GM18951 (cell line): ENCODE measurements around the gene SCP2.
"Not testable (repeated sequence)": the region's sequence is repeated elsewhere in the genome, so short reads cannot be mapped to it uniquely, and the experiment has no call there.

Experiments used
- POLR2A ChIP-seq: IDR thresholded peaks from 4 replicates; pipeline ENCODE4 v1.6.1; 2011; ENCODE audit warnings: mild to moderate bottlenecking; ENCODE audit not compliant: insufficient read length, insufficient read depth; ENCODE audit errors: extremely low read depth
- in situ Hi-C: fragments of 300-500 bp; cut with MboI; formaldehyde crosslinking; loops from one replicate; pipeline ENCODE4 v1.12.0; 2022; ENCODE audit warnings: low sequenced_read_pairs, mixed read lengths, inconsistent platforms; ENCODE audit not compliant: unreplicated experiment

The SCP2 gene

DNA sequence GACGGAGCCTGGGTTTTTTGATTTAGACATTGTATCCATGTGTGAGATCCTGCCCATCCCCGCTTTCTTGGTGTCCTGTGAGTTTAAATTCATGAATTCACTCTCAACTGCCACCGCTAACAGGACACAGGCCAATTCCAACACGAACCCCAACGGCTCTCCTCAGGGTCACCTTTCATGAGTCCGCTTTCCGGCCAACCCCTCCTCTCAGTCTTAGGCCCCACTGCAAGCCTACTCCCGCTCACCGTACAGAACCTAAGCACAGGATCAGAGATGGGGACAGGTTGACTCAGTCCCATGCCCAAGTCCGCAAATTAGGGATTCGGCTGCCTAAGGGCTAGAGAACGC is 238 bp upstream of the SCP2 start:
- no peak for TF ChIP-seq POLR2A
- in situ Hi-C loops = no loop called here

GRCh38 chr1:52928015-52928404 is 934 bp downstream of the SCP2 start:
- in situ Hi-C loops = no loop called here
- no peak for TF ChIP-seq POLR2A

GRCh38 chr1:52929019-52929418 is 1.9 kb downstream of the SCP2 start:
- TF ChIP-seq POLR2A = no peak
- in situ Hi-C loops = no loop called here

GRCh38 chr1:52937433-52938182 is 10.5 kb downstream of the SCP2 start:
- TF ChIP-seq POLR2A = no peak

DNA sequence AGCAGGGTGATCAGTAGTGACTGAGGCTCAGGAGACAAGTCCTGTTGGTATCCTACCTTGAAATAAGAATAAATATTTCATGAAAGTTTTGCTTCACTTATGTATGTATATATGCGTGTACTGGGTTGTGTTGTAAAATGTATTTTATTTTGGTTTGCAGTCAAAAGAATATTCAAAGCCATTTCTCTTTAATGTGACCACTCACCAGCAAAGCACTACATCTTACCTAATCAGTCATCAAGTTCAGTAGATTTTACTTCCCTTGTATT is 11.0 kb downstream of the SCP2 start:
- TF ChIP-seq POLR2A = no peak
- in situ Hi-C loops = no loop called here

More at GRCh38 chr1:52937433-52938182, 10.5 kb downstream of the SCP2 start:
- in situ Hi-C loops = no loop called here

DNA sequence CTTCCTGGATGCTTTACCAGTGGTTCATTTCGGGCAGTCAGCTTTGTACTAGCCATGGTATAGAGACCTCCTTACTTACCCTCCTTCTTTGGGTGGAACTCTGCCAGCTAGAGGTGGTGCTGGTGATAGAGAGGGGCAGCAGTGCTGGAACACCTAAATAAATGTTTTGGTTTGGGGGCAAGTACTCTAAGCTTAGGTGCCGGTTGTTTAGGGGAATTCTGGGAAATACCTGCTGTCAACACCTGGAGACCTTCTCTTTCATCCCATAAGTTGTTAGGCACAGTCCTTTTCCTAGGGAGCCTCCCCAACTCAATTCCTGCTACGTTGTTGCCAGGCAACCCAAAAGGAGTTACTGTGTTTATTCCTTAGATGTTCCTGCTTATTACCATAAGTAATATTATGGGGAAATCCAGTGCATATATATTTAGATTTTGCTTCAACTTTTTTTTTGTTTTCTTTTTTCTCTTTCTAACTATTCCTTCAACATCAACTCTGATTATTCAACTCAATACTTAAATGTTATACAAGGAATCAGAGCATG is 16.9 kb downstream of the SCP2 start:
- in situ Hi-C loops = no loop called here
- no peak for TF ChIP-seq POLR2A

DNA sequence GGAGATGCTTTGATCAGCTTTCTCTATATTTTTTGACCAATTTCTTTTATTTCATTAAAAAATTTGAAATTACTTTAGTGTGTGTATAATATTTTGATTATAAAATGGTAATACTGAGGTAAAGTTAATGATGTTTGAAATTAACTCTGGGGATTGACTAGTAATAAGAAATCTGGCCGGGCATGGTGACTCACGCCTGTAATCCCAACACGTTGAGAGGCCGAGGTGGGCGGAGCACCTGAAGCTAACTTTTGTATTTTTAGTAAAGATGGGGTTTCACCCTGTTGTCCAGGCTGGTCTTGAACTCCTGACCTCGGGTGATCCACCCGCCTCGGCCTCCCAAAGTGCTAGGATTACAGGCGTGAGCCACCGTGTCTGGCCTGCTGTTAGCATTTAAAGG is 17.5 kb downstream of the SCP2 start:
- TF ChIP-seq POLR2A = no peak
- in situ Hi-C loops = no loop called here

- in situ Hi-C loops = no loop called here
- TF ChIP-seq POLR2A = no peak
These were observed 20.4 kb downstream of the SCP2 start for GRCh38 chr1:52947490-52947889.

- in situ Hi-C loops = not testable (repeated sequence)
These were observed 22.5 kb downstream of the SCP2 start for GRCh38 chr1:52949602-52950001.

- in situ Hi-C loops = no loop called here
- no peak for TF ChIP-seq POLR2A
These were observed 25.0 kb downstream of the SCP2 start for GRCh38 chr1:52952112-52952511.

- in situ Hi-C loops = no loop called here
- no peak for TF ChIP-seq POLR2A
These were observed 28.3 kb downstream of the SCP2 start for GRCh38 chr1:52955129-52955970.

DNA sequence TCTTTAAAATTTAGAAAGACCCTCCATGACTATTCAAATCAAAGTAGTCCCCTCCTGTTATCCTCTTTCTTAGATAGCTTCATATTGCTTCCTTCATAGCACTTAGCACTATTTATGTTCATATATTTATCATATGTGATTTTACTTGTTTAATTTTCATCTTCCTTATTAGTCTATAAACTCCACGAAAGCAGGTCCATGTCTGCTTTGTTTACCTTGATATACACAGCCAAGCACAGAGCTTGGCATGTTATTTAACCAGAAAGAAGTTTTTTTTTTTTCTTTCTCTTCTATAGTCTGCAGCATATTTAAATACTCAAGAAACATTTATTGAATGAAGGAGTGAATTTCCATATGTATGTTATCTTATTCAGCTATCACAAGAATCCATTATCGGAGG is 36.0 kb downstream of the SCP2 start:
- in situ Hi-C loops = no loop called here
- TF ChIP-seq POLR2A = no peak

DNA sequence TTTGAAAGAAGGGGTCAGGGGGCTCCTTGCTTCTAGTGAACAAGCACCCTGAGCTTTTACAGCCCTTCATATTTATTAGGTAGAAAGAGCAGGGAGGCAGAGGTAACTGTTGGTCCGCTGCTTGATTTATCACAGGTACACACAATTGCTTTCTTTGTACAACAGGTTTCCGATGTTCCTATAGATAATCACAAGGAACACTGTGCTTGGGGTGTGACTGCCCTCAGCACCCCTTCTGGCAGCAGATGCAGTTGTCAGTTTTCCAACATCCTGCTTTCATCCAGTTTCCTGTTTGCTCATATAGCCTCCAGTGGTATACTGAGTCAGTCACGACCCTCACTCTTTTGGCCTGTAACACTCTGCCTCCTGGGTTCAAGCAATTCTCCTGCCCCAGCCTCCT is 40.6 kb downstream of the SCP2 start:
- TF ChIP-seq POLR2A = no peak
- in situ Hi-C loops = no loop called here

GRCh38 chr1:52969234-52969633 is 42.2 kb downstream of the SCP2 start:
- in situ Hi-C loops = not testable (repeated sequence)
